K562 (cell line): ENCODE measurements around the gene BCAR1.

ENCODE experiments used
- E2F4 ChIP-seq: sonication (generic); formaldehyde crosslinking; IDR thresholded peaks from 2 replicates; pipeline ENCODE4 v1.8.0; 2022; ENCODE audit warnings: mild to moderate bottlenecking, low read depth, missing genetic modification reagents
- ELF1 ChIP-seq: fragments of 200-800 bp; sonication (Bioruptor generic); IDR thresholded peaks from 2 replicates; pipeline ENCODE4 v1.6.1; 2016; ENCODE audit warnings: missing genetic modification characterization, missing compliant biosample characterization
- ESRRA ChIP-seq: fragments of 450-650 bp; IDR thresholded peaks from 2 replicates; pipeline ENCODE4 v1.6.1; 2014; ENCODE audit warnings: low read depth, mild to moderate bottlenecking, moderate library complexity, borderline replicate concordance
- GTF3C2 ChIP-seq: IDR thresholded peaks from 3 replicates; pipeline ENCODE4 v1.6.1; 2011; ENCODE audit warnings: borderline replicate concordance, mild to moderate bottlenecking, moderate library complexity; ENCODE audit not compliant: insufficient read length; ENCODE audit errors: extremely low read depth
- POLR2AphosphoS2 ChIP-seq: IDR thresholded peaks from 2 replicates; pipeline ENCODE4 v1.6.1; 2012; ENCODE audit warnings: low read length, improper control_type of control experiment
- TCF3 ChIP-seq: sonication (generic); formaldehyde crosslinking; IDR thresholded peaks from 2 replicates; pipeline ENCODE4 v1.4.0; 2020; ENCODE audit warnings: mild to moderate bottlenecking, missing genetic modification reagents
- TFE3 ChIP-seq: fragments of 450-650 bp; formaldehyde crosslinking; IDR thresholded peaks from 2 replicates; pipeline ENCODE4 v1.4.0; 2020; ENCODE audit warnings: mild to moderate bottlenecking, mixed read lengths
- XRCC3 ChIP-seq: fragments of 450-650 bp; IDR thresholded peaks from 2 replicates; pipeline ENCODE4 v1.6.1; 2017; ENCODE audit warnings: mild to moderate bottlenecking, moderate library complexity
- ZC3H4 ChIP-seq: sonication (generic); formaldehyde crosslinking; IDR thresholded peaks from 2 replicates; pipeline ENCODE4 v1.9.0; 2021; ENCODE audit warnings: missing genetic modification reagents, borderline replicate concordance
- ZNF224 ChIP-seq: sonication (generic); formaldehyde crosslinking; IDR thresholded peaks from 2 replicates; pipeline ENCODE4 v1.8.0; 2022; ENCODE audit warnings: mild to moderate bottlenecking, missing genetic modification reagents
- TF ChIP-seq, protein P1 (sequence below), 3 experiments: IDR thresholded peaks in 2 of 3; conservative IDR thresholded peaks in 1 of 3; 2 replicates each; pipeline ENCODE4 v1.5.1; 2011 to 2012; ENCODE audit warnings: low read length in 3 of 3, mild to moderate bottlenecking in 3 of 3, control low read depth in 2 of 3, improper control_type of control experiment in 1 of 3, inconsistent platforms in 1 of 3, low read depth in 1 of 3, mixed read lengths in 1 of 3, moderate library complexity in 1 of 3; ENCODE audit not compliant: insufficient read depth in 2 of 3

DNA sequence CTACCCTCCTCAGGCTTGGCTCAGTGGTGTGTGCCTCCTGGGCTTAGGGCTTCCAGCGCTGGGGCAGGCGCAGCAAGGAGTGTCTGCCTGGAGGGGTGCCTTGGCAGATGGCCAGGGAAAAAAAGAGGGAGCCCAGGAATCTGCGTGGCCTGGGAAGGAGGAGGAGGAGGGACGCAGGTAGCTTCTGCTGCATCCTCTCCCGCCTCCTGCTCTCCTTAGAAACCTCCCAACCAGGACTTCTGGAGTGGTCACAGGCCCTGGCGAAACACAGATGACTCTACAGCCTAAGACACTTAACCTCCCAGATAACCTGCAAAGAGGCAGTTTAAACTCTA lies 7.3 kb upstream of the BCAR1 start:
- TF ChIP-seq TCF3 (CRISPR knock-in tag) (no peak), ELF1 (tag) (no peak), GTF3C2 (no peak), POLR2AphosphoS2 (no peak), ESRRA (no peak), ZC3H4 (CRISPR knock-in tag) (no peak), XRCC3 (no peak), E2F4 (no peak), TFE3 (CRISPR knock-in tag) (no peak), ZNF224 (CRISPR knock-in tag) (no peak)
- TF ChIP-seq, protein P1, sequence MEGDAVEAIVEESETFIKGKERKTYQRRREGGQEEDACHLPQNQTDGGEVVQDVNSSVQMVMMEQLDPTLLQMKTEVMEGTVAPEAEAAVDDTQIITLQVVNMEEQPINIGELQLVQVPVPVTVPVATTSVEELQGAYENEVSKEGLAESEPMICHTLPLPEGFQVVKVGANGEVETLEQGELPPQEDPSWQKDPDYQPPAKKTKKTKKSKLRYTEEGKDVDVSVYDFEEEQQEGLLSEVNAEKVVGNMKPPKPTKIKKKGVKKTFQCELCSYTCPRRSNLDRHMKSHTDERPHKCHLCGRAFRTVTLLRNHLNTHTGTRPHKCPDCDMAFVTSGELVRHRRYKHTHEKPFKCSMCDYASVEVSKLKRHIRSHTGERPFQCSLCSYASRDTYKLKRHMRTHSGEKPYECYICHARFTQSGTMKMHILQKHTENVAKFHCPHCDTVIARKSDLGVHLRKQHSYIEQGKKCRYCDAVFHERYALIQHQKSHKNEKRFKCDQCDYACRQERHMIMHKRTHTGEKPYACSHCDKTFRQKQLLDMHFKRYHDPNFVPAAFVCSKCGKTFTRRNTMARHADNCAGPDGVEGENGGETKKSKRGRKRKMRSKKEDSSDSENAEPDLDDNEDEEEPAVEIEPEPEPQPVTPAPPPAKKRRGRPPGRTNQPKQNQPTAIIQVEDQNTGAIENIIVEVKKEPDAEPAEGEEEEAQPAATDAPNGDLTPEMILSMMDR (IDR thresholded peaks at IDR 0.05 in 2 of 3, conservative IDR thresholded peaks at IDR 0.05 in 1 of 3; ENCODE audit: insufficient read depth in 2 of 3, low read depth in 1 of 3, low read length in 3 of 3) = no peak
